Loucy (cell line): ENCODE data around the gene MRPL32.

Experiments
- H2AFZ ChIP-seq: fragments of 200-600 bp; sonication (generic); 2 replicates; pipeline ENCODE4 v1.6.0; 2016; ENCODE audit warnings: antibody characterized with exemption, mild to moderate bottlenecking, low read length, moderate library complexity
- H3F3A ChIP-seq: fragments of 200-600 bp; 2 replicates; pipeline ENCODE4 v1.6.0; 2016; ENCODE audit warnings: antibody characterized with exemption, low read depth, mild to moderate bottlenecking
- H3K27me3 ChIP-seq: fragments of 200-600 bp; sonication (generic); 2 replicates; pipeline ENCODE4 v1.6.1; 2014; ENCODE audit warnings: low read length, mild to moderate bottlenecking; ENCODE audit not compliant: insufficient read depth, poor library complexity, severe bottlenecking
- H3K36me3 ChIP-seq: fragments of 200-600 bp; sonication (generic); 2 replicates; pipeline ENCODE4 v1.6.1; 2016; ENCODE audit warnings: low read length; ENCODE audit not compliant: insufficient read depth
- H3K4me1 ChIP-seq: fragments of 200-600 bp; sonication (generic); 2 replicates; pipeline ENCODE4 v1.5.1; 2014; ENCODE audit warnings: low read length, mild to moderate bottlenecking; ENCODE audit not compliant: insufficient read depth, poor library complexity, severe bottlenecking
- H3K4me2 ChIP-seq: fragments of 200-600 bp; sonication (generic); 2 replicates; pipeline ENCODE4 v1.6.0; 2014; ENCODE audit warnings: antibody characterized with exemption, low read length, low read depth, mild to moderate bottlenecking; ENCODE audit not compliant: poor library complexity, severe bottlenecking
- H3K4me3 ChIP-seq: fragments of 200-600 bp; sonication (generic); 2 replicates; pipeline ENCODE4 v1.5.1; 2014; ENCODE audit warnings: low read length, mild to moderate bottlenecking, mixed read lengths; ENCODE audit not compliant: poor library complexity, severe bottlenecking
- H3K79me2 ChIP-seq: fragments of 200-600 bp; sonication (generic); 2 replicates; pipeline ENCODE4 v1.6.1; 2014; ENCODE audit warnings: low read length; ENCODE audit not compliant: insufficient read depth
- H3K9ac ChIP-seq: fragments of 200-600 bp; sonication (generic); 2 replicates; pipeline ENCODE4 v1.6.0; 2014; ENCODE audit warnings: mild to moderate bottlenecking, low read depth, low read length, moderate library complexity; ENCODE audit not compliant: poor library complexity, severe bottlenecking
- H3K9me2 ChIP-seq: fragments of 200-600 bp; sonication (generic); replicated peaks from 2 replicates; pipeline ENCODE4 v1.6.1; 2016; ENCODE audit warnings: low read depth, low read length, mixed read lengths
- H3K9me3 ChIP-seq: fragments of 200-600 bp; sonication (generic); 2 replicates; pipeline ENCODE4 v1.6.1; 2014; ENCODE audit warnings: mild to moderate bottlenecking, antibody characterized with exemption, low read length, low read depth; ENCODE audit not compliant: insufficient read depth
- H4K20me1 ChIP-seq: fragments of 200-600 bp; sonication (generic); 2 replicates; pipeline ENCODE4 v1.6.0; 2014; ENCODE audit warnings: antibody characterized with exemption, low read length, mild to moderate bottlenecking; ENCODE audit not compliant: insufficient read depth, poor library complexity, severe bottlenecking
- EZH2phosphoT487 ChIP-seq: fragments of 200-600 bp; IDR thresholded peaks from 2 replicates; pipeline ENCODE4 v1.6.1; 2018; ENCODE audit warnings: antibody characterized with exemption, mild to moderate bottlenecking, moderate library complexity, borderline replicate concordance
- TF ChIP-seq, protein P1 (sequence below): fragments of 200-600 bp; sonication (generic); conservative IDR thresholded peaks from 2 replicates; pipeline ENCODE4 v1.5.1; 2014; ENCODE audit warnings: mild to moderate bottlenecking, antibody characterized with exemption, low read length

The MRPL32 gene

GRCh38 chr7:42907316-42907715, 24.9 kb upstream of the MRPL32 start:
- Histone ChIP-seq H3K79me2 (peaks cover 17% of the 10 kb centered on the region), H3K4me3 (no peak overlapping the region), H3K4me2 (no peak overlapping the region), H3K9ac (no peak overlapping the region), H3K9me2 (no peaks in the 10 kb centered on the region), H2AFZ (no peak overlapping the region), H4K20me1 (no peaks in the 10 kb centered on the region), H3K36me3 (no peaks in the 10 kb centered on the region), H3K9me3 (no peaks in the 10 kb centered on the region), H3K4me1 (peaks cover 42% of the 10 kb centered on the region), H3K27me3 (no peaks in the 10 kb centered on the region), H3F3A (no peaks in the 10 kb centered on the region)
- TF ChIP-seq, protein P1, sequence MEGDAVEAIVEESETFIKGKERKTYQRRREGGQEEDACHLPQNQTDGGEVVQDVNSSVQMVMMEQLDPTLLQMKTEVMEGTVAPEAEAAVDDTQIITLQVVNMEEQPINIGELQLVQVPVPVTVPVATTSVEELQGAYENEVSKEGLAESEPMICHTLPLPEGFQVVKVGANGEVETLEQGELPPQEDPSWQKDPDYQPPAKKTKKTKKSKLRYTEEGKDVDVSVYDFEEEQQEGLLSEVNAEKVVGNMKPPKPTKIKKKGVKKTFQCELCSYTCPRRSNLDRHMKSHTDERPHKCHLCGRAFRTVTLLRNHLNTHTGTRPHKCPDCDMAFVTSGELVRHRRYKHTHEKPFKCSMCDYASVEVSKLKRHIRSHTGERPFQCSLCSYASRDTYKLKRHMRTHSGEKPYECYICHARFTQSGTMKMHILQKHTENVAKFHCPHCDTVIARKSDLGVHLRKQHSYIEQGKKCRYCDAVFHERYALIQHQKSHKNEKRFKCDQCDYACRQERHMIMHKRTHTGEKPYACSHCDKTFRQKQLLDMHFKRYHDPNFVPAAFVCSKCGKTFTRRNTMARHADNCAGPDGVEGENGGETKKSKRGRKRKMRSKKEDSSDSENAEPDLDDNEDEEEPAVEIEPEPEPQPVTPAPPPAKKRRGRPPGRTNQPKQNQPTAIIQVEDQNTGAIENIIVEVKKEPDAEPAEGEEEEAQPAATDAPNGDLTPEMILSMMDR, result no peak
- no peak for TF ChIP-seq EZH2phosphoT487

- Histone ChIP-seq H4K20me1 (no peaks in the 10 kb centered on the region), H3K4me2 (peak overlapping the region; percentile 88), H3K9me2 (no peaks in the 10 kb centered on the region), H3K4me1 (peaks cover 70% of the 10 kb centered on the region), H3K27me3 (no peaks in the 10 kb centered on the region), H3K9me3 (no peaks in the 10 kb centered on the region), H3K4me3 (peak overlapping the region; percentile 74), H2AFZ (no peak overlapping the region), H3K9ac (peak overlapping the region; percentile 79), H3K36me3 (peaks cover 2% of the 10 kb centered on the region; the same call in 1 of the 2 replicates), H3K79me2 (peaks cover 17% of the 10 kb centered on the region), H3F3A (peaks cover 10% of the 10 kb centered on the region; the same call in 1 of the 2 replicates)
- TF ChIP-seq, protein P1, result no peak
- TF ChIP-seq EZH2phosphoT487, result no peak
Observed at GRCh38 chr7:42910306-42910705, 21.9 kb upstream of the MRPL32 start.

DNA sequence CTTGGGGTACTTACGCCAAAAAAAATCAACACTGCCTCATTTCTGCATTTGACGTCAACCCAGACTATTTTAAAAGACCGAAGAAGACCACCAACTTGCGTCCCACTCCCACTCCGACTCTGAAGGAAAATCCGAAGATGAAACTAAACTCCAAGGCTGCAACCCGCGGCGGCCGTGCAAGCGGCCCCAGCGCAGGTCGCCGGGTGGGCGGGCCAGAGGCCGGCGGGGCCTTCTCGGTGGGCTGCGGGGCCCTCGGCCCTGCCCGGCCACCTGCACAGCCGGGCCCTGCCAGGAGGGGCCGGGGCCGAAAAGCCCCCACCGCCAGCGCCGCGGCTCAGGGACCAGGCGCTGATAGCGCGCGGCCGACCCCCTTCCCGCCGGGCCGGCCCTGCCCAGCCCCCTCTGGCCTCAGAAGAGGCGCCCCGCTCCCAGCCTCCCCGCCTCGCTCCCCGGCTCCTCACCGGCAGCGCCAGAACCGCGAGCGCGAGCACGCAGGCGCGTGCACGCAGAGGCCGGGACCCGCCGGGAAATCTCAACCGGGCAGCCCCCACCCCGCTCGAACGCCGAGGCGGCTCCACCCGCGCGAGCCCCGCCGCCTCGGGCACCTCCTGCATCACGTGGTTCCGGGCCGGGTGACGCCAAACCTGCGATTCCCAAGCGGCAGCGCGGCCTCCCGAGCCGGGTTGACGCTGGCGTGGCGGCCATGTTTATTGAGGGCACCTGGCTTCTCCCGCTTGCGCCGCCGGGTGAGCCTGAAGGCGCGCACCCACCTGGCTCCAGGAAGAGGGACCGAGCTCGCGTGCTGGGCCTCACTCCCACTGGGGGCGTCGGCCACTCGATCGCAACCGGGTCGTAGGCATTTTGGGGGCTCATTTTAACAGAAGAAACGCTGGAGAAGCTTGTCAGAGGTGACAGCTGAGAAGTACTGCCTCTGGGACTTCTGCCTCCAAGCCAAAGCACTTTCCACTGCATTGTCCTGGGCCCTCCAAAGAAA, 20.4 kb upstream of the MRPL32 start, which contains the start of gene C7orf25:
C7orf25 (minus strand) TSS at position 617 of the 994 bp plus-strand sequence. CDS start 1,170 bp downstream, outside the sequence.
- Histone ChIP-seq H3F3A (peaks cover 10% of the 10 kb centered on the region; the same call in 1 of the 2 replicates), H3K79me2 (peaks cover 17% of the 10 kb centered on the region), H3K36me3 (peaks cover 16% of the 10 kb centered on the region), H3K9me3 (no peaks in the 10 kb centered on the region), H3K4me2 (peak within 1 kb of the TSS; percentile 88), H4K20me1 (no peaks in the 10 kb centered on the region), H3K27me3 (no peaks in the 10 kb centered on the region), H3K4me1 (peaks cover 71% of the 10 kb centered on the region), H3K9me2 (no peaks in the 10 kb centered on the region), H3K4me3 (peak within 1 kb of the TSS; percentile 74), H3K9ac (peak within 1 kb of the TSS; percentile 79), H2AFZ (peak within 1 kb of the TSS; percentile 79)
- TF ChIP-seq, protein P1, result 0 out of 2 replicates have a peak, but pooled peaks have one; percentile 20
- TF ChIP-seq EZH2phosphoT487, result no peak
